NCI-H2171 treated with DMSO at 0.1 percent for 48 hours (cell line): ENCODE measurements around the gene HIP1.
"Not testable (repeated sequence)": the region's sequence is repeated elsewhere in the genome, so short reads cannot be mapped to it uniquely, and the experiment has no call there.

Experiments
- DNase-seq: peaks from one replicate; lab custom pipeline; 2025; lab: John Stamatoyannopoulos, UW

Gene HIP1

DNA sequence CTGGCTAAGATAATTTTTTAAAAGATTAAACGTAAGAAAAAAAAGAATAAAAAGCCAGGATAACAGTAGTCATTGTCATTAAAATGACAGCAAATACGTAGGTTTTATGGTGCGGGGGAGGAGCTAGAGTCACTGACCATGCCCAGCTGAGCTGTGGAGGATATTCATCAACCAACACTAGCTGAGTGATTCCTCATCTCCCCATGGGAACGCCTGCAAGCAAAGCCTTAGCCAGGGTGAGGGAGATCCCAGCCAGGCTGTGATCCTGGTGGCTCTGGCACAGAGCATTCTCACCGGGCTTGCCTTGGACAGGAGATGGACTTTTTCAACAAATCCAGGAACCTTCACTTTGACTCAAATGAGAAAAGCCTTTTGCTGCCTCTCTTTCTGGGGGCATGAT, 94.2 kb downstream of the HIP1 start:
- no peak for DNase-seq

DNA sequence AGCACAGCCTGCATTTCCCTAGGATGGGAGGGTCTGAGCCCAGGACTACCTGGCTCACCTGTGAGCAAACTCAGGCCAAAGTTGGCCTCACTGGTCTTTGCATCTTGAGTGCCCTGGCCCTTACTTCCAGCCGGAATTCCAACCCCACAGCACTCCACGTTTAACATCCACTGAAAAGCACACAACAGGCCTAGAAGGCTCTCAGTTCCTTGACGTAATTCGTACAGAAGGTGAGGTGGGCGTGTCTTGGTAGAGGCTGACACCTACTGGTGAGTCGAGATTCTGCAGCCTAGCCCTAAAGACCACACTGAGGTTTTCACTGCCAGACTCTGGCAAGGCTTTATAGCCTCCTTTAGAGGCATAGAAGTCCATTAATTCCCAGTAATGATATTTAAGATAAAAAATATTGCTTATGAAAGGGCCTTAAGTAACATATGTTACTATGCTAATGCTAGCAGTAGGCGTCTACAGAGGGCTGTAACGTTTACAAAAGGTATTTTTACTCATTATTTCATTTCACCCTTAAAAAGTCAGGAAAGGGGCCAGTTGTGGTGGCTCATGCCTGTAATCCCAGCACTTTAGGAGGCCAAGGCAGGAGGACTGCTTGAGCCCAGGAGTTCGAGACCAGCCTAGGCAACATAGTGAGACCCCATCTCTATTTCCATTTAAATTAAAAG, 95.8 kb downstream of the HIP1 start:
- peak; percentile 11 for DNase-seq

DNA sequence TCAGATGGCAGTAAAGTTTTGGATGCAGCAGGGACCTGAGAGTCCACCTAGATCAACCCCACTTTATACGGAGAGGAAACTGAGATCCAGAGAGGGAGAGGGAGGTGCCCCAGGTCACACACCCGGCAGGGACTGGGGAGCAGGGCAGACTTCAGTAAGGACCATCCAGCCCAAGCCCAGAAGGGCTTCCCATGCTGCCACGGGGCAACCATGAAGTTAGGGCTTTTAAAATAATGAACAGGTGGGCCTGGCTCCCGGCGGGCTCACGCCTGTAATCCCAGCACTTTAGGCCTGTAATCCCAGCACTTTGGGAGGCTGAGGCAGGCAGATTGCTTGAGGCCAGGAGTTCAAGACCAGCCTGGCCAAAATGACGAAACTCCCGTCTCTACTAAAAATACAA, 98.5 kb downstream of the HIP1 start:
- no peak for DNase-seq

DNA sequence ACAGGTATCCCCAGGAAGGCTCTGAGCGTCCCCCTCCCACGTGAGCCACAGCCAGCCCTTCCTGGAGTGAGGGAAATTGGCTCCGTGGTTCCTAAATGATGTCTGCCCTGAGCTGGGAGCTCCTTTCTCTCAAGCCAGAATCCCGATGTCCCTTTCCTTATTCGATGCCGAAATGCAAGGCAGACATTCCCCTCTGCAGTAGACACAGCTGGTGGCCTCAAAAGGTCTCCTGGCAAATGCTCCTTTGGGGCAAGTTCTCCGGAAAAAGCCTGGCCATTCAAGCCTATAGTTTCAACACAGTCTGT, 98.9 kb downstream of the HIP1 start:
- DNase-seq, result no peak

DNA sequence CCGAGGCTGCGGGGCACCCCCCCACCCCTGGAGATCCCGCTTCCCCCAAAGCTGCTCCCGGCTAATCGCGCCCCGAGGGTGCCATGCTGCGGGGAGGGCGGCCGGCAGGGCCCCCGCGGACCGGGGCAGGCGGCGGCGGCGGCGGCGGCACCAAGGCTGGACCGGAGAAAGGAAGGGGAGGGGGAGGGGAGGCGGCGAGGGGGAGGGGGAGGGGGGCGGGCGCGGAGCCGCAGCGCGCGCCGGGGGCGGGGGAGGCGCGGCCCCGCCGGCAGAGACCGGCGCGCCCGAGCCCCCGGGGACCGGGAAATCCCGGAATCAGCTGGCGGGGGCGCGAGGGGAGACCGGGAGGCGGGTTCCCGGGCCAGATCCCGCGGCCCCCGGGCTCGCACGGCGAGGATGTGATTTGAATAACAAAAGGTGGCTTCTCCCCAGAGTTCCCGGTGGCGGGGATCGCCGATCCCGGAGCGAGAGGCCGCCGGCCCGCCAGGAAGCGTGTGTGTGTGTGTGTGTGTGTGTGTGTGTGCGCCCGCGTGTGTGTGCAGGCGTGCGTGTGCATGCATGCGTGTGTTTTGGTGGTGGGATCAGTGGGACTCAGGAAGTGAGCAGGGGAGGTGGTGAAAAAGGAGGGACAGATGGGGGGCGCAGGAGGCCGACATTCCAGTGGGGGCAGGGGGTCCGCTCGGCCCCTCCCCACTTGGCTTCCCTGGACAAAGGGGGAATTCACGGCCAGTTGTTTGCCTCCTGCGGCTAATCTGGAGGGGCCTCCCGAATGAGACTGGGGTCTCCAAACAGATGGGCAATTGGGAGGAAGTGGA, 99.5 kb downstream of the HIP1 start:
- DNase-seq, result peak; percentile 34

DNA sequence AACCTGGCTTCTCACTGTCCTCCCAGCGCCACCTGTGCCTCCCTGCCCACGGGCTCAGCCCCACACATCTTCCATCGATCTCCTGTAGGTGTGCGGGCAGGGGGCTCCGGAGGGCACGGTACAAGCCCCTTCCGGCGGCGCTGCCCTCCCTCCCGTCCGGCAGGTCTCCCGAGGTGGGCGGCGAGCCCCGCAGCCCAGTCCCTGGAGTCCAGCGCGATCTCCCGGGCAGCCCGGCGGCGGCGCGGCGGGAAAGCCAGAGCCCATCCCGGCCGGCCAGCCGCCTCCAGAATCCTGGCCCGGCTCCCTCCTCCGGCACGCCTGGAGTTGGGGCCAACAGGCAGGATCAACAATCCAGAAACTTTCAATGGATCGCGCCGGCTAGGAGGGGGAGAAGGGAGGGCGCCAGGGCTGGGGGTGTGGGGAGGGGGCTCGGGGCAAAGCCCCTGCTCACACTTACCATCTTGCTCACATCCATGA, 100.1 kb downstream of the HIP1 start:
- peak; percentile 47 for DNase-seq

DNA sequence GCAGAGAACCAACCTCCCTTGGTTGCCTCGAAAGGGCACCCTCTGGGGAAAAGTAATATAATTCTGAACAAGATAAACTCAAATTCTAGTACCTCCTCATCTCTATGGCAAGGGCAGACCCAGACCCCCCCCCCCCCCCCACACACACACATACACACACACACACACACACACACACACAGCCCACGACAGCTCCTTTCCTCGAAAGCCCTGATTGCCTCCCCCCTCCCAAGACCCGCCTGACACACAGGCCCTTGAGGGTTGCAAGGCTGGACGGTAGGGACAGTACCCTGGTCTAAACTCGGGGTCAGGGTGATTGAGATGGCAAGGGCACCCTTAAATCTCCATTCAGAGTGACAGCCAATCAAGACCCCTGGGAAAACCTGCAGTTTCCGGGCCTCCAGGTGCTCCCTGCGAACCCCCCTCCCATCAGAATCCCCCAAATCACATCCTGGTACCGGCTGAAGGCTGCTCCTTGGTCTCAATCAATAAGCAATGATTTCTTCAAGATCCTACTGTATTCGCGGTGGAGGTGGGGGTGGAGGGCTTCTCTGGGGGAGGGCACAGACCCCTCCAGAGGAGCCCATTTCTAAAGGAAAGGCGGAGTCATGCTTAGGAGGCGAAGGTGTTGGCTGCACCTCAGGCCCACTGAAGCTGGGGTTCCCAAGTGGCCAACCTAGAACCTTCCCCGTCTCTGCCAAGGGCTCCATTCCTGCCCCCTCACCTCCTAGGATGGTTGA, 100.7 kb downstream of the HIP1 start:
- no peak for DNase-seq

DNA sequence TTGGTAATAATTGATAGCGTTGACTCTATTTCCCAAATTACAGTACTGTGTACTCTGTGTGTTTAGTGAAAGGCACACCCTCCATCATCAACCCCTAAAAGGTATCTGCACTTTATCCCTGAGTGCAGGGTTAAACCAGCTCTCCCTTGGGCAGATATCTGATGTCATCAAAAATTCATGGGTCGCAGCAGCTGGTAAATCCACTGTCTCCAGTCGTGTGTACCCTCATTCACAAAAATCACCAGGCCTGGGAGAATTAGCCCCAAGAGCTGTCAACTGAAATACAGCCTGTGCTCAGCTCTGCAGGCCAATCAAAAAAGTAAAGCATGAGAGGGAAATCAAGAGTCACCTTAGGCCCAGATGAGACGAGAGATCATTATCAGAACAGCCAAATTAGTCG, 103.7 kb downstream of the HIP1 start:
- DNase-seq, result no peak

DNA sequence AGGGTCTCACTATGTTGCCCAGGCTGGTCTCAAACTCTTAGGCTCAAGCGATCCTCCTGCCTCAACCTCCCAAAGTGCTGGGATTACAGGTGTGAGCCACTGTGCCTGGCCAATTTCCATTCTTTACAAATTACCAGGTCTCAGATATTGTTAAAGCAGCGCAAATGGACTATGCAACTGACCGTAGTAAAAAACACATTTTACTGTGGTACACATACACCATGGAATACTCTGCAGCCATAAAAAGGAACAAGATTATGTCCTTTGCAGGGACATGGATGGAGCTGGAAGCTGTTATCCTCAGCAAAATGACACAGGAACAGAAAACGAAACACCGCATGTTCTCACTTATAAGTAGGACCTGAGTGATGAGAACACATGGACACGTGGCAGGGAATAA, 106.2 kb downstream of the HIP1 start:
- not testable (repeated sequence) for DNase-seq

DNA sequence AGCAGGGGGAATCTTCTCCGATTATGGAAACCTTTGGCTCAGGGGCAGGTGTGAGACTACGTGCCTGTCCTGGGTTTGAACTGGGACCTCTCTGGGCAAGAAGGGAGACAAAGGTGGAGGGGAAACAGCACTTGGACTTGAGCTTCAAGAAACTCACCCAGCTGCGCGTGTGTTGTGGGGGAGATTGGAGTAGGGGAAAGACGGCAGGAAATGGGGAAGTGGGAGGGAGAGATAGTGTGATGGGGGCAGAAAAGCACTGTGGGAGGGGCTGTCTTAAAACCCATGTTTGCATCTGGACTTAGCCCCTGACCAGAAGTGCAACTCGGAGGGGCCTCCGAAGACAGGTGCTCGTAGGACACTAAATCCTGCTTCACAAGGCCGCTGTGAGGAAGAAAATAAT, 107.0 kb downstream of the HIP1 start:
- DNase-seq, result no peak

DNA sequence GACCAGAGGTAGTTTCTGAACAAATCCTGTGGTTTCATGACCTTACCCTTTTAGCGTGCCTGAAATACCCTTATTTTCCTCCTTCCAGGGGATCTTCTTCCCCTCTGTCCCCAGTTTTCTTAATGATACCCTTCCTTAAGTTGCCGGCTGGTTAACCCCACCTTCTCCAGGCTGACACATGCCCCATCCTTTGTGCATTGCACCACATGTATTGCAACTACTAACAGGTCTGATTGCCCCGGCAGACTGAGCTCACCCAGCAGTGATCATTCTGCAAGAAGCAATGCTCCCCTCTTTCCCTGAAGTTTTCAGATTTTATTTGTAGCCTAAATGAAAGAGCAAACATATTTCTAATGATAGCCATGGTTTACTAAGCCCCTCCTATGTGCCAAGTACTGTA, 108.2 kb downstream of the HIP1 start:
- DNase-seq, result no peak

DNA sequence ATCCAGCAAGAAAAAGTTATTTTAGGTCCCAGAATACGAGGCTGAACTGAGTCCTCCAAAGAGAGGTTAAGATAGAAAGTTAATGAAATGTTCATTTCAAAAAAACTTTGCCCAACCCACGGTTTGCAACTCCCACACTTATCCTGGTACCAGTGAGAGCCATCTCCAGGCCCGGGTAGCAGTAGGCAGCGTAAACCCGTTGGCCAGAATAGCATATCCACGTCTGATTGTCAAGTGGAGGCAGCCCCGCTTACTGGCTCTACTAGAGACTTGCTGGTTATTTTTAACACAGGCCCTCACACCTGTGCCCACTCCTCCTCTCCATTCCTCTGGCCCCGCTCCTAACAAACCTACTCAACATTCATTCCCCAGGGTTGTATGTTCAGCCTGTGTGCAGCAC, 109.7 kb downstream of the HIP1 start:
- DNase-seq, result no peak

DNA sequence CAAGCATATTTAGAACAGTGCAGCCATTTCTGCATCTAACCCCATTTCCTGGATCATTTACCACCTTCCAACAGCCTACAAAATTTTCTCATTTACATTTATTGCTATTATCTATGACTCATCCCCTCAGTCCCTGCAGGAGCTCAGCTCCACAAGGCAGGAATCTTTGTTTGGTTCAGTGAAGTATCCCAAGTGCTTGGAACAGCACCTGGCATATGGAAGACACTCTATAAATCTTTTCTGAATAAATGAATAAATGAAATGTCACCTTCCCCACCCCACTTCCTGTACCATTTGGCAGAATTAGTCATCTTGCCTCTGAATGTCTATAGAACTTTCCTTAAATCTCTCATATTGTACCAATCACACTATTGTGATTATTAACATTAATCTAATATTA, 110.7 kb downstream of the HIP1 start:
- no peak for DNase-seq

DNA sequence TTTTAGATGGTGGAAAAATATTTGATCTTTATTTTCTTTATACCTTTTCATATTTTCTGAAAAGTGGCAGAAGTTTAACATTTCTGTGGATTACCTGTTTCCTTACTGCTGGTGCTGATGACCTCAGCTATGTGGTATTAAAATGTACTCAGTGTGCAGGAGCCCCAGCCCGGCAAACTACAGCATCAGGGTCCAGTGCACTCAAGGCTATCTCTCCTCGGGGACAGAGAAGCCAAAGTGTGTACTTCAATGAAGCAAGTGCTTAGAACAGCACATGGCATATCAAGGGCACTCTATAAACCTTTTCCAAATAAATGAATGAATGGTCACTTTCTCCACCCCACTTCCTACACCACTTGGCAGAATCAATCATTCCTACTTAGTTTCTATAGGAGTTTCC, 111.8 kb downstream of the HIP1 start:
- no peak for DNase-seq

DNA sequence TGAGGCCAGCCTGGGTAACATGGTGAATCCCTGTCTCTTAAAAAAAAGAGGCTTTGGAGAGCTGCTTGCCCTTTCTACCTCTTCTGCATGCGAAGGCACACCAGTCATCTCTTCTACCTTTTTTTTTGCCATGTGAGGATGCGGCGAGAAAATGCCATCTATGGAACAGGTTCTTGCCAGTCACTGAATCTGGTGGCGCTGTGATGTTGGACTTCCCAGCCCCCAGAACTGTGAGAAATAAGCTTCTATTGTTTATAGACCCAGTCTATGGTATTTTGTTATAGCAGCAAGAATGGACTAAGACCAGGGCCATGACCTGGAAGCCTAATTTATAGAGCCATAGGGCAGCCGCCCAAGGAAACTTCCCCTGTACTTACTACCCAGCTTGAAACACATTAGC, 112.9 kb downstream of the HIP1 start:
- no peak for DNase-seq

DNA sequence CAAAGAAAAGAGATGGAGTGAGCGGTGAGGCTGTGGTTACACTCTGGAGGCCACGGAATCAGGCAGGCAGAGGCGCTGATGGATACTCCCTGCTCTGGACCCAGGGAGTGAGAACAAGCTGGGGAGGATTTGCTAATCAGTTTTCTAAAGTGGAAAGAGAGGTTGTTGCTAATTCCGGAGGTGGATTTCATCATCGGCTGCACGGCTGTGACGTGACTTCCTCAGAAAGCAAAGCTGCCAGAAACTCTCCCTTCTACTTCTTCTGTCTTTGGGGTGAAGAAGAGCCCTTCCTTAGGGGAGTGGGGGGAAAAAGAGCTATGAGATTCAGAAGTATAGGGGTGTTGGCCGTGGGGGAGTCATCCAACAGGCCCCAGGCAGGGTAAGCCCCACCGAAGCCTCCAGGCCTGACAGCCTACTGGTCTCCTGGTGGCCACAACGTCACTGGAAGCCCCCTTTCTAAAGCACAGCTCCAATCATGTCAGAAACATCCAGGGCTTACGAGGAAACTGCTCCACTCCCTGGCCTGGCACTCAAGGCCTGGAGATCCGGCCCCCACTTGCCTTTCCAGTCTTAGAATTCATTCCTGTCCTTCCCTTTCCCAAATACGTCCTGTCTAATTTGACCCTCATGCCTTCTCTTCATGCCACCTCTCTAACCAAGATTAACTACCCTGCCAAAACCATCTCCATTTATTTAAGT, 114.5 kb downstream of the HIP1 start:
- no peak for DNase-seq

DNA sequence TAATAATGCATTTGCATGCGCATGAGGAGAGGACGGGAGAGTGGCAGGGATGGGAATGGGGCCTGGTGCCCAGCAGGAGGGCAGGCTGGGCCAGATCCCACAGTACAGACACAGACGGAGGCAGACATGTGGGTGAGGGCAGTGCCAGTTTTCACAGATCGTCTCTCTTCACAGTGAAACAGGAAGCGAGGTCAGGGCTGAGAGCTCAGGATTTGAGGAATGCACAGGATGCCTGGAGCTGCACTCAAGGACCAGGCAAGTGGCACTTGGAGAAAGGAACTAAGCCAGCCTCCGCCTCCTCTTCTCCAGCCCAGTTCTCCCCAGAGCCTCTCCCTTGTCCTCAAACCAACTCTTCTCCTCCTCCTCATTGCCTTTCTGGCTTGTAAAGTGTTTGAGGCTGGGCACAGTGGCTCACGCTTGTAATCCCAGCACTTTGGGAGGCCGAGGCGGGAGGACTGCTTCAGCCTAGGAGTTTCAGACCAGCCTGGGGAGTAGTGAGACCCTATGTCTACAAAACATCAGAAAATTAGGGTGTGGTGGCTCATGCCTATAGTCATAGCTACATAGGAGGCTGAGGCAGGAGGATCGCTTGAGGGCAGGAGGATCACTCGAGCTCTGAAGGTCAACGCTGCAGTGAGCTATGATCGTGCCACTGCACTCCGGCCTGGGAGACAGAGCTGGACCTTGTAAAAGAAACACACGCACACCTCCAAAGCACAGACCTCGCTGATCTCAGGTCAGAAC, 115.2 kb downstream of the HIP1 start:
- DNase-seq, result no peak

DNA sequence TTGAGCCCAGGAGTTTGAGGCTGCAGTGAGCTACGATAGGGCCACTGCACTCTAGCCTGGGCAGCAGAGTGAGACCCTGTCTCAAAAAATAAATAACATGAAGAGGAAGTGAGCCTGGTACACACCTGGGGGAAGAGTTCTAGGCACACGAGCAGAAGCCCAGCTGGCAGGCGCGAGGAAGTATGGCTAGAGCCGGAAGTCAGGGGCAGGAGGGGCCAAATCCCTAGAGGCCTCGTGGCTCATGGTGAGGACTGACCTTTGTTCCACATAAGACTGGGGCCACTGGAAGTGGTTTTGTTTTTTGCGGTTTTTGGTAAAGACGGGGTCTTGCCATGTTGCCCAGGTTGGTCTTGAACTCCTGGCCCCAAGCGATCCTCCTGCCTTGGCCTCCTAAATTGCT, 117.6 kb downstream of the HIP1 start:
- DNase-seq, result no peak

DNA sequence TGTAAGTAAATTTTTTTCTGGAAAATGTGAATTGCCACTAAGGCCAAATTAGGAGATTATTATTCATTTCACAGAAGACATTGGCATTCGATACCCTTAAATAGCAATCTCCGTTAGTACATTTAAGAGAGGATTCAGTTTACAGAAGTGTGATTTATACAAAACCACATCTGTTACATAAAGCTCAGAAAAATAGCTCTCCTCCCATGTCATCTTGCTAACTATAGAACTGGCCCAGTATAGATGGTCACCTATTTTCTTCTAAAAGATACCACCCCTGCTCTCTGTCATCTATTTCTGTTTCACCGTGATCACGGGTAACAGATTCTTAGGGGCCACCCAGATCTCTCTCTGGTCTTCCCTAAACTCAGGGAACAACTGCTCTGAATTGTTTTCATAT, 119.1 kb downstream of the HIP1 start:
- no peak for DNase-seq

DNA sequence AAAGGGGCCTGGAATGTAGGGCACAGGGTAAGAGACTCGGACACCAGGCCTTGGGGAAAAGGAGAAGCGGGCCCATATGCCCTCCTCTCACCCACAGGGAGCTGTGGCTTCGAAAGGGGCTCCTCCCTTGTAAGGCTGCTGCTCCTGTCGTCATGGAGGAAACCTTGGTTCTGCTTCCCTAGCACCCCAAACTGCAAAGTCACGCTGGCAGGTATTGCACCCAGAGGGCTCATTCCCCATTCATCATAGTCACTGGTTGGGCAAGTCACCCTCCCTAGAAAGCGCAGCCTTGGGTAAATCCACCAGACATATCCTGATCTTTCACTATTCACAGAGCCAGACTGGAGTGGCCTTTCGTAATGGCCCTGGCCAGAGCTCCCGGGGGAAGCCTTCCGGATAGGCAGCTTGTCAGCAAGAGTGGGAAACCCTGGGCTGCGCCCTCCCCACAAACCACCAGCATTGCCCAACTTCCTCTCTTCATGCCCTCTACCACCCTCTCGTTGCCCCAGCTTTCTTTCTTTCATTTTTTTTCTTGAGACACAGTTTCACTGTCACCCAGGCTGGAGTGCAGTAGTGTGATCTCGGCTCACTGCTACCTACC, 121.0 kb downstream of the HIP1 start:
- DNase-seq, result no peak

DNA sequence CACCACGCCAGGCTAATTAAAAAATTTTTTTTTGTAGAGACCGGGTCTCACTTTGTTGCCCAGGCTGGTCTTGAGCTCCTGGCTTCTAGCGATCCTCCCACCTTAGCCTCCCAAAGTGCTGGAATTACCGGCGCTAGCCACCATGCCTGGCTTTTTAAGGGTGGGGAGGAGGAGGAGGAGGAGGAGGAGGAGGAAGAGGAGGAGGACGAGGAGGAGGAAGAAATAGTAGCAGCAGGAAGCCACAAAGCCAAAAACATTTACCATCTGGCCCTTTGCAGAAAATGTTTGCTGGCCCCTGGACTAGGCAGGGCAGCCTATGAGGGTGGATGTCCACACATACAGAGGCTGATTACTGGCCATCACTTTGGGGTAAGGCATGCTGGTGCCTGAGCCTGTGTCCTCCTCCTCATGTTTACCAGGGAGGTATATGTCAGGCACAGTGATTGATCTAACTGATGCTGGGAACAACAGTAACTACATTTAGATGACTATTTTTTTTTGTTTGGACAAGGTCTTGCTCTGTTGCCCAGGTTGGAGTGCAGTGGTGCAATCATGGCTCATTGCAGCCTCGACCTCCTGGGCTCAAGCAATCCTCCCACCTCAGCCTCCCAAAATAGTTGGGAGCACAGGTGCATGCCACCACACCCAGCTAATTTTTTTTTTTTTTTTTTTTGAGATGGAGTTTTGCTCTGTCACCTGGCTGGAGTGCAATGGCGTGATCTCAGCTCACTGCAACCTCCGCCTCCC, 122.1 kb downstream of the HIP1 start:
- DNase-seq, result no peak
